CD4-positive, alpha-beta T cell (primary cell): ENCODE measurements around the gene DOHH. TPM values are rescaled to one million over a fixed set of nuclear protein-coding genes. Genes with fewer than 3 reads are reported as not detected.

Source experiments
- ATAC-seq: fragments of 200-7000 bp; cut with Tn5 transposase; one replicate; pipeline ENCODE4 v1.10.0; 2022; ENCODE audit warnings: mild to moderate bottlenecking; ENCODE audit not compliant: poor library complexity
- CTCF ChIA-PET: fragments of 350-600 bp; sonication (Branson Sonifier 250); formaldehyde crosslinking; loops from one replicate; lab custom pipeline; 2021; ENCODE audit warnings: antibody characterized with exemption, inconsistent platforms; lab: Charles Lee
- POLR2A ChIA-PET: fragments of 350-600 bp; sonication (Branson Sonifier 250); formaldehyde crosslinking; loops from one replicate; lab custom pipeline; 2021; ENCODE audit warnings: antibody characterized with exemption, inconsistent platforms; lab: Charles Lee
- DNase-seq, 14 experiments: peaks; one replicate each; pipeline ENCODE4 v3.0.0-alpha.2; 2013 to 2020; ENCODE audit warnings: mixed read lengths in 2 of 14
- H3K27ac ChIP-seq, 2 donors: one replicate each; pipeline versions ENCODE4 v1.5.1 to v1.7.0; 2013; ENCODE audit warnings: low read length in 2 of 2, low read depth in 1 of 2, mild to moderate bottlenecking in 1 of 2
- H3K27me3 ChIP-seq, 2 experiments: 1 replicate in 1 of 2; 2 replicates in 1 of 2; pipeline versions ENCODE4 v1.6.1 to v1.7.0; 2013; ENCODE audit warnings: low read length in 2 of 2, control low read depth in 1 of 2, mild to moderate bottlenecking in 1 of 2, moderate library complexity in 1 of 2; ENCODE audit not compliant: insufficient read depth in 2 of 2, control insufficient read depth in 1 of 2
- H3K36me3 ChIP-seq: one replicate; pipeline ENCODE4 v1.6.1; 2013; ENCODE audit warnings: low read length, control low read depth; ENCODE audit not compliant: insufficient read depth
- H3K4me1 ChIP-seq: one replicate; pipeline ENCODE4 v1.6.1; 2013; ENCODE audit warnings: low read length, control low read depth; ENCODE audit not compliant: insufficient read depth
- H3K4me3 ChIP-seq: one replicate; pipeline ENCODE4 v1.5.1; 2013; ENCODE audit warnings: mild to moderate bottlenecking, low read length, moderate library complexity
- H3K9me3 ChIP-seq, 2 experiments: 1 replicate in 1 of 2; 2 replicates in 1 of 2; pipeline versions ENCODE4 v1.6.1 to v1.7.0; 2013; ENCODE audit warnings: low read length in 2 of 2, mild to moderate bottlenecking in 2 of 2, control low read depth in 1 of 2, moderate library complexity in 1 of 2; ENCODE audit not compliant: control insufficient read depth in 1 of 2, insufficient read depth in 1 of 2
- H3K27ac Mint-ChIP-seq: one replicate; pipeline ENCODE4 v1.8.0; 2020; ENCODE audit warnings: mixed read lengths
- H3K27me3 Mint-ChIP-seq: one replicate; pipeline ENCODE4 v1.8.0; 2021; ENCODE audit warnings: mixed read lengths
- H3K36me3 Mint-ChIP-seq: one replicate; pipeline ENCODE4 v1.8.0; 2021; ENCODE audit warnings: low read depth, mixed read lengths
- H3K4me1 Mint-ChIP-seq: one replicate; pipeline ENCODE4 v1.8.0; 2021; ENCODE audit warnings: low read depth, mixed read lengths
- H3K4me3 Mint-ChIP-seq: one replicate; pipeline ENCODE4 v1.8.0; 2020; ENCODE audit warnings: mild to moderate bottlenecking, mixed read lengths
- H3K9me3 Mint-ChIP-seq: one replicate; pipeline ENCODE4 v1.8.0; 2020; ENCODE audit warnings: mixed read lengths
- intact Hi-C, 2 experiments: fragments of 100-400 bp; cut with DNase I in 1 of 2; cut with micrococcal nuclease in 1 of 2; formaldehyde crosslinking; loops; one replicate each; pipeline versions ENCODE4 v1.15.1 to v1.9.0; 2023 to 2025; cut with DNase I, micrococcal nuclease
- polyA plus RNA-seq, 2 donors: library from polyadenylated mRNA; unstranded; fragments of 120-200 nt; gene quantifications; one replicate each; pipeline ENCODE4 v1.2.1, GENCODE V29; 2013
- total RNA-seq, 174 experiments: library from RNA in 2 of 174; stranded (reverse) in 2 of 174; gene quantifications; one replicate each; pipeline ENCODE4 v1.2.3 and lab custom pipeline; 2021 to 2026
- TF ChIP-seq, protein P1 (sequence below): fragments of 200-600 bp; IDR thresholded peaks from one replicate; pipeline ENCODE4 v1.8.0; 2022; ENCODE audit warnings: antibody characterized with exemption, mild to moderate bottlenecking

The DOHH gene
- total RNA-seq: 1 to 10 TPM; 3.9 to 4.7 TPM
- 8.6 TPM for polyA plus RNA-seq (2013, experiment 1 of 2)
- 7.8 TPM for polyA plus RNA-seq (2013, experiment 2 of 2)
- 3.8 to 60.4 (median 9.9) reads per million in 172 experiments for total RNA-seq (lab: John Stamatoyannopoulos, UW)

DNA sequence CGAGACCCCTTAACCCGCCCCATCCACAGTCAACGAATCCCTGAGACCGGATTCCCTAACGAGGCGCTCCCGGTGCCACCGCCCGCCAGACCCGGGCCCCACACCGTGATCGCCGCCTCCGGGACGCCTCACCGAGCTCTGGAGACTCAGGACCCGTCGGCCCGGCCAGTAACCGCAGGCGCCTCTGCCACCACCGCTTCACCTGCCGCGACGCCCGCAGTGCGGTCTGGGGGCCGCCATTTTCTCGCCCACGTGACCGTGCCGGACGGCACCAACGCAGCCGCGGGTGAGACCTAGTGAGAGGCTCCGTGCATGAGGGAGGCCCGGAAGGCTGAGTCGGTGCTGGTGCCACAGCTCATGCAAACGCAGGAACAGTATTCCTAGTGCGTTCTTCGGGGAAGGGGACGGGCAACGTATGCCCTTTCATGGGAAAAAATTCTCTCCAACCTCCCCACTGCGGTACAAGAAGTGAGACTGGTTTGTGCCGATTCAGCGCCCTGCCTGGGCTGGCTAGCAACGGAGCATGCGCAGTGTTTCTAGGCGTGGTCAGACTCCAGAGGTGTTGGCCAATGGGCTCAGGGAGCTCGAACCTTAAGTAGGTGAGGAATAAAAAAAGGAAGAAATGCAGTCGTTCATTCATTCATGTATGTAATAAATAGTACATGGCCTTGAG lies at the start of gene DOHH:
TSS of gene DOHH (minus strand) at position 246 of the 673 bp plus-strand sequence. CDS start 3,860 bp downstream, outside the sequence.
- no peaks in the 10 kb centered on the region for H3K9me3 ChIP-seq
- ChIA-PET CTCF (interaction anchor here (1.2 kb wide), 1 partner anchor 15 kb away, joined by 3 read pairs; no protein-coding TSS in a partner anchor), POLR2A (interaction anchor here (0.7 to 2.1 kb wide), 7 partner anchors 15 to 187 kb away, joined by 3 to 10 read pairs (median 4); partner anchors contain the start of gene TEKTIP1)
- peak within 1 kb of the TSS; percentile 85 to 97 for H3K27ac ChIP-seq
- Mint-ChIP-seq H3K27me3 (no peaks in the 10 kb centered on the region), H3K4me3 (peak within 1 kb of the TSS; percentile 84), H3K36me3 (peaks cover 18% of the 10 kb centered on the region), H3K9me3 (no peaks in the 10 kb centered on the region), H3K27ac (peak within 1 kb of the TSS; percentile 85), H3K4me1 (peaks cover 31% of the 10 kb centered on the region)
- peaks cover 10% of the 10 kb centered on the region for H3K36me3 ChIP-seq
- TF ChIP-seq, protein P1, sequence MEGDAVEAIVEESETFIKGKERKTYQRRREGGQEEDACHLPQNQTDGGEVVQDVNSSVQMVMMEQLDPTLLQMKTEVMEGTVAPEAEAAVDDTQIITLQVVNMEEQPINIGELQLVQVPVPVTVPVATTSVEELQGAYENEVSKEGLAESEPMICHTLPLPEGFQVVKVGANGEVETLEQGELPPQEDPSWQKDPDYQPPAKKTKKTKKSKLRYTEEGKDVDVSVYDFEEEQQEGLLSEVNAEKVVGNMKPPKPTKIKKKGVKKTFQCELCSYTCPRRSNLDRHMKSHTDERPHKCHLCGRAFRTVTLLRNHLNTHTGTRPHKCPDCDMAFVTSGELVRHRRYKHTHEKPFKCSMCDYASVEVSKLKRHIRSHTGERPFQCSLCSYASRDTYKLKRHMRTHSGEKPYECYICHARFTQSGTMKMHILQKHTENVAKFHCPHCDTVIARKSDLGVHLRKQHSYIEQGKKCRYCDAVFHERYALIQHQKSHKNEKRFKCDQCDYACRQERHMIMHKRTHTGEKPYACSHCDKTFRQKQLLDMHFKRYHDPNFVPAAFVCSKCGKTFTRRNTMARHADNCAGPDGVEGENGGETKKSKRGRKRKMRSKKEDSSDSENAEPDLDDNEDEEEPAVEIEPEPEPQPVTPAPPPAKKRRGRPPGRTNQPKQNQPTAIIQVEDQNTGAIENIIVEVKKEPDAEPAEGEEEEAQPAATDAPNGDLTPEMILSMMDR: no peak
- peak; percentile 85 for ATAC-seq
- peak within 1 kb of the TSS; percentile 98 for H3K4me3 ChIP-seq
- DNase-seq: peak; percentile 93 to 98 (median 95)
- intact Hi-C loops: loop anchor here (5.0 to 10.0 kb wide), 3 partner anchors 68 to 446 kb away; partner anchors contain the start of gene TLE5 (in 1 of the 2)
- peaks cover 41% of the 10 kb centered on the region for H3K4me1 ChIP-seq
- H3K27me3 ChIP-seq: no peaks in the 10 kb centered on the region

GRCh38 chr19:3549816-3550215 lies 49.3 kb upstream of the DOHH start:
- no peak for ATAC-seq
- H3K36me3 ChIP-seq: peaks cover 37% of the 10 kb centered on the region
- no peak overlapping the region for H3K4me3 ChIP-seq
- no peaks in the 10 kb centered on the region for H3K27me3 Mint-ChIP-seq
- ChIA-PET CTCF (no interaction called here), POLR2A (no interaction called here)
- no peaks in the 10 kb centered on the region for H3K9me3 ChIP-seq
- TF ChIP-seq, protein P1: no peak
- intact Hi-C loops: loop anchor here (5.0 kb wide), 2 partner anchors 37 to 43 kb away; partner anchors contain the start of genes FZR1 (in 1 of the 2) and GIPC3 (in 1 of the 2)
- peaks cover 50% of the 10 kb centered on the region for H3K4me1 ChIP-seq
- H3K9me3 Mint-ChIP-seq: no peaks in the 10 kb centered on the region
- no peak for DNase-seq
- H3K27me3 ChIP-seq: no peaks in the 10 kb centered on the region
- peak overlapping the region; percentile 39 for H3K27ac Mint-ChIP-seq
- H3K36me3 Mint-ChIP-seq: peaks cover 34% of the 10 kb centered on the region
- H3K4me3 Mint-ChIP-seq: no peak overlapping the region
- H3K27ac ChIP-seq: no peak overlapping the region
- peaks cover 29% of the 10 kb centered on the region for H3K4me1 Mint-ChIP-seq

DNA sequence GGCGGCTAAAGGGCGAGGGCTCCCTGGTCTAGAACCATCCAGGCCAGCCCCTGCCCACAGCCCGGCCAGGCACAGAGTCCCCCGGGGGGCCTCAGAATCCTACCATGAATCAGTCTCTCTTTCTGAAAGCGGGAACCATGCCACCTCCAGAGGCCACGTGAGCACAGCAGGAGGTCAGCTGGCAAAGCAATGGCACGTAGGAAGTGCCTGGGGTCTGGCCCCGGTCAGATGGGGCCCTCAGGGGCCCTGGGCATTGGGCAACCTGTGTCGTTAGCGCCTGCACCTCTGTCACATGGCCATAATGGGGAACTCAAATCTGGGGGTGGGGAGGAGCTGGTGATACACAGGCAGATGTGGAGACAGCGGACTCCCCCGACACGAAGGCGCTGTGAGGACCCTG lies 48.1 kb upstream of the DOHH start:
- POLR2A ChIA-PET: interaction anchor here (1.3 kb wide), 1 partner anchor 8 kb away, joined by 3 read pairs; no protein-coding TSS in a partner anchor
- peaks cover 41% of the 10 kb centered on the region for H3K36me3 ChIP-seq
- Mint-ChIP-seq H3K27ac (peak overlapping the region; percentile 36), H3K4me1 (peaks cover 20% of the 10 kb centered on the region), H3K4me3 (no peak overlapping the region), H3K9me3 (no peaks in the 10 kb centered on the region), H3K27me3 (no peaks in the 10 kb centered on the region), H3K36me3 (peaks cover 29% of the 10 kb centered on the region)
- H3K4me1 ChIP-seq: peaks cover 41% of the 10 kb centered on the region
- TF ChIP-seq, protein P1: no peak
- no peak overlapping the region for H3K4me3 ChIP-seq
- DNase-seq: peak in 2 of 14 experiments; percentile 56 to 64
- H3K27me3 ChIP-seq: no peaks in the 10 kb centered on the region
- H3K27ac ChIP-seq: no peak overlapping the region
- no peak for ATAC-seq
- intact Hi-C loops: loop anchor here (5.0 kb wide), 2 partner anchors 39 to 41 kb away; partner anchors contain the start of genes FZR1 (in 1 of the 2) and GIPC3 (in 1 of the 2)
- CTCF ChIA-PET: no interaction called here
- no peaks in the 10 kb centered on the region for H3K9me3 ChIP-seq
